ENCODE data around the gene ATP6V1G3.

DNA sequence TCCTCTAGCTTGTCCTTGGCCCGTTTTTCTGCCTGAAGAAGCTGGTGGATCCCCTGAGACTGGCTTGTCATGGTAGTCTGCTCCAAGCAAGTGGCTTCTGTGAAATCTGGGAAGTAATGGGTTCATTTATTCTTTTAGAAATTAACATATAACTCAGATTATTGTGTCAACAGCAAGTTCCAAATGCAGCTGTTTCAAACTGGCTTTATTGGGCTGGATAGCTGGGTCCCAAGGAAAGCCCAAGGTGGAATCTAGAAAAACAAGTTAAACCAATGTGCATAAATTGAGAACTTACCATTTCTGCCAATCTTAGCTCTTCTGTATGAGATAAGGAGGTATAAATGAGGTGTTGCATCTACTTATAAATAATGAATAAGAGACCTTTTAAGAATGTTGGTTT is at the start of gene ATP6V1G3:
- TF ChIP-seq, protein P1, sequence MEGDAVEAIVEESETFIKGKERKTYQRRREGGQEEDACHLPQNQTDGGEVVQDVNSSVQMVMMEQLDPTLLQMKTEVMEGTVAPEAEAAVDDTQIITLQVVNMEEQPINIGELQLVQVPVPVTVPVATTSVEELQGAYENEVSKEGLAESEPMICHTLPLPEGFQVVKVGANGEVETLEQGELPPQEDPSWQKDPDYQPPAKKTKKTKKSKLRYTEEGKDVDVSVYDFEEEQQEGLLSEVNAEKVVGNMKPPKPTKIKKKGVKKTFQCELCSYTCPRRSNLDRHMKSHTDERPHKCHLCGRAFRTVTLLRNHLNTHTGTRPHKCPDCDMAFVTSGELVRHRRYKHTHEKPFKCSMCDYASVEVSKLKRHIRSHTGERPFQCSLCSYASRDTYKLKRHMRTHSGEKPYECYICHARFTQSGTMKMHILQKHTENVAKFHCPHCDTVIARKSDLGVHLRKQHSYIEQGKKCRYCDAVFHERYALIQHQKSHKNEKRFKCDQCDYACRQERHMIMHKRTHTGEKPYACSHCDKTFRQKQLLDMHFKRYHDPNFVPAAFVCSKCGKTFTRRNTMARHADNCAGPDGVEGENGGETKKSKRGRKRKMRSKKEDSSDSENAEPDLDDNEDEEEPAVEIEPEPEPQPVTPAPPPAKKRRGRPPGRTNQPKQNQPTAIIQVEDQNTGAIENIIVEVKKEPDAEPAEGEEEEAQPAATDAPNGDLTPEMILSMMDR (IDR thresholded peaks at IDR 0.05; ENCODE audit: insufficient read depth, low read depth, low read length), result no peak
- no peak for TF ChIP-seq EZH2 (IDR thresholded peaks at IDR 0.05; ENCODE audit: insufficient read depth, low read length)
